Lower leg skin (tissue), 4 donors: ENCODE data around the gene SCART1. TPM values are rescaled to one million over a fixed set of nuclear protein-coding genes. Genes with fewer than 3 reads are reported as not detected.
"Not testable (repeated sequence)": the region's sequence is repeated elsewhere in the genome, so short reads cannot be mapped to it uniquely, and the experiment has no call there.

Experiments
- DNase-seq, 2 donors: peaks; one replicate each; pipeline ENCODE4 v3.0.0-alpha.2; 2019; ENCODE audit warnings: low spot score in 2 of 2
- H3K4me3 ChIP-seq: fragments of 200-600 bp; sonication (generic); 2 replicates; pipeline ENCODE4 v1.5.1; 2017; ENCODE audit warnings: mild to moderate bottlenecking, low read depth; ENCODE audit not compliant: poor library complexity, severe bottlenecking
- POLR2A ChIP-seq, 2 donors: fragments of 450-650 bp; IDR thresholded peaks; one replicate each; pipeline ENCODE4 v1.6.1; 2016 to 2017; ENCODE audit warnings: antibody characterized with exemption in 2 of 2, mild to moderate bottlenecking in 1 of 2, moderate library complexity in 1 of 2
- WGBS, 2 donors: methylation state at CpG; one replicate each; pipeline ENCODE4 v1.1.5; 2018; 5-methylcytosine and 5-hydroxymethylcytosine counted together
- intact Hi-C: fragments of 100-400 bp; cut with DNase I; formaldehyde crosslinking; loops from one replicate; pipeline ENCODE4 v1.15.0; 2023; ENCODE audit warnings: low total_unique reads
- total RNA-seq, 4 donors: library from RNA; depleted of rRNA; stranded (reverse); fragments of >200 nt; gene quantifications; one replicate each; pipeline ENCODE4 v1.1.0, GENCODE V29; 2016
- TF ChIP-seq, protein P1 (sequence below), 3 donors: fragments of 450-650 bp; IDR thresholded peaks; one replicate each; pipeline ENCODE4 v1.5.1; 2016; ENCODE audit warnings: antibody characterized with exemption in 3 of 3, mild to moderate bottlenecking in 3 of 3, moderate library complexity in 2 of 3

SCART1 gene
- total RNA-seq, 4 donors from 2014 or later: 0.80 to 2.2 (median 1.6) TPM

DNA sequence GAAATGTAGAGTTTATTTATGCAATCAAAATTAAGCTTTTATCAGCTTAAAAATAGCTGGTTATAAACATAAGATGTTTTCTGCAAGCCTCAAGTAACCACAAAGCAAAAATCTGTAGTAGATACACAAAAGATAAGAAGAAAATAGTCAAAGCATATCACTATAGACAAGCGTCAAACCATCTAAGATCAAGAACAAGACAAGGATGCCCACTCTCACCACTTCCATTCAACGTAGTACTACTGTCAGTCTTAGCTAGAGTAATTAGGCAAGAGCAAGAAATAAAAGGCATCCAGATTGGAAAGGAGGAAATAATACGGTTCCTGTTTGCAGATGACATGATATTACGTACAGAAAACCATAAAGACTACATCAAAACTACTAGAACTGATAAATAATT, 56.0 kb downstream of the SCART1 start:
- DNase-seq: no peak
- no peak overlapping the region for H3K4me3 ChIP-seq
- TF ChIP-seq, protein P1, sequence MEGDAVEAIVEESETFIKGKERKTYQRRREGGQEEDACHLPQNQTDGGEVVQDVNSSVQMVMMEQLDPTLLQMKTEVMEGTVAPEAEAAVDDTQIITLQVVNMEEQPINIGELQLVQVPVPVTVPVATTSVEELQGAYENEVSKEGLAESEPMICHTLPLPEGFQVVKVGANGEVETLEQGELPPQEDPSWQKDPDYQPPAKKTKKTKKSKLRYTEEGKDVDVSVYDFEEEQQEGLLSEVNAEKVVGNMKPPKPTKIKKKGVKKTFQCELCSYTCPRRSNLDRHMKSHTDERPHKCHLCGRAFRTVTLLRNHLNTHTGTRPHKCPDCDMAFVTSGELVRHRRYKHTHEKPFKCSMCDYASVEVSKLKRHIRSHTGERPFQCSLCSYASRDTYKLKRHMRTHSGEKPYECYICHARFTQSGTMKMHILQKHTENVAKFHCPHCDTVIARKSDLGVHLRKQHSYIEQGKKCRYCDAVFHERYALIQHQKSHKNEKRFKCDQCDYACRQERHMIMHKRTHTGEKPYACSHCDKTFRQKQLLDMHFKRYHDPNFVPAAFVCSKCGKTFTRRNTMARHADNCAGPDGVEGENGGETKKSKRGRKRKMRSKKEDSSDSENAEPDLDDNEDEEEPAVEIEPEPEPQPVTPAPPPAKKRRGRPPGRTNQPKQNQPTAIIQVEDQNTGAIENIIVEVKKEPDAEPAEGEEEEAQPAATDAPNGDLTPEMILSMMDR (IDR thresholded peaks at IDR 0.05): no peak
- no peak for TF ChIP-seq POLR2A (IDR thresholded peaks at IDR 0.05)
- 74 to 85% methylated on average over 4 of the region's 4 CpGs for WGBS, 2 donors
- intact Hi-C loops: no loop called here

DNA sequence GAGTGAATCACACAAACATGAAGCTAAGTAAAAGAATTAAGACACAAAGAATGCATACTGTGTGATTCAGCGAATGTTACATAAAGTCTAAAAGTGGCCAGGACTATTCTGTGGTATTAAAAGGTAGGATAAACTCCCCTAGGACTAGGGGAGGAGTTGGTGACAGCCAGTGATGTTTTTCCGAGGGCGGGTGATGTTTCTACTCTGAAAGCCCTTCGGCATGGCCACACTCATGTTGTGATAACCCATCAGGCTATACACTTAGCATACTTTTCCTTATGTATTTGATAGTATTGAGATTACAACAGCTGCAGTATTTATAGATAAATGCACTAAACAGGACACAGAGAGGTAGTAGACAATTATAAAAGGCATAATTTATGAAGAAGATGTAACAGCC, 57.7 kb downstream of the SCART1 start:
- no peak overlapping the region for H3K4me3 ChIP-seq
- 76 to 86% methylated on average over 4 of the region's 4 CpGs for WGBS, 2 donors
- no peak for DNase-seq
- intact Hi-C loops: no loop called here
- TF ChIP-seq, protein P1 (IDR thresholded peaks at IDR 0.05): no peak
- TF ChIP-seq POLR2A (IDR thresholded peaks at IDR 0.05): no peak

DNA sequence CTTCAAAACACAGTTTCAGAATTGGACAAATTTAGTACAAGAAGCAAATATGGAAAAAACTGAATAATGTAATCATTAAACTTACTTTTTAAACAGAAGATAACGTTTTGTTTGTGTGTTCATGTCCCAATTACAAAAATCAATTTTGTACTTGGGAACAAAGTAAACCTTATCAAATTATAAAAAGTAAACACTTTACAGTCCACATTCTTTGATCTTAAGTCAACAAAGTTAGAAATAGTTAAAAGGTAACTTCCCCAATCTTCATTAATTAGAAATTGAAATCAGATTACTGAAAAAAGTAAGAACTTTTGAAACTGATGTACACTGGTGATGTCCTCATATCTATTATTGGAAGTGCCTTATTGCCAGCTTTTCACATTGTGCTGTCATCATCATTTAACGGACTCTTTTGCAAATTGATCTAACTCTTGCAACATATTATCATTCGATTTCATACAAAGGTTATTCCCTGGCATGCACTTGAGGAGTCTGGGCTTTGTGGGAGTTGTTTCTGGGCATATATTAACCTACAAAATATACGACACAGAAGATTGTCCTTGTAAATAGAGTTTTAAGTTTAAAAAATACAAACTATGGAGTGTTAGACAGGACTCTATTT, 58.3 kb downstream of the SCART1 start:
- 55 to 58% methylated on average over 4 of the region's 4 CpGs for WGBS, 2 donors
- TF ChIP-seq POLR2A (IDR thresholded peaks at IDR 0.05): no peak
- TF ChIP-seq, protein P1 (IDR thresholded peaks at IDR 0.05): no peak
- no peak overlapping the region for H3K4me3 ChIP-seq
- no peak for DNase-seq
- intact Hi-C loops: no loop called here

DNA sequence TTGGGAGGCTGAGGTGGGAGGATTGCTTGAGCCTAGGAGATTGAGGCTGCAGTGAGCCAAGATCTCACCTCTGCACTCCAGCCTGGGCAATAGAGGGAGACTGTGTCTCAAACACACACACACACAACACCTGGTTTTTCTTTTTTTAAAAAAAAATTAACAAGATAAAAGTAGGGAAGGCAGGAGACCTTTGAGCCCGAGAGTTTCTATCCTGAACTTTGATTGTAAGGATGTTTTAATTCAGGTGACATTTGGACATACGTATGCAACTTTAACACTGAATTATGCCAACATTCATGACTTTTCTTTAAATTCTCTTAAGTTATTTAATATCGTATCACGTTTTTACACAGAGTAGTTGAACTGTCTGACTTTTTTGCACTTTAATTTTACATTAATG, 61.7 kb downstream of the SCART1 start:
- 75 to 76% methylated on average over 4 of the region's 4 CpGs for WGBS, 2 donors
- no peak for DNase-seq
- TF ChIP-seq POLR2A (IDR thresholded peaks at IDR 0.05): no peak
- TF ChIP-seq, protein P1 (IDR thresholded peaks at IDR 0.05): no peak
- no peak overlapping the region for H3K4me3 ChIP-seq
- intact Hi-C loops: no loop called here

DNA sequence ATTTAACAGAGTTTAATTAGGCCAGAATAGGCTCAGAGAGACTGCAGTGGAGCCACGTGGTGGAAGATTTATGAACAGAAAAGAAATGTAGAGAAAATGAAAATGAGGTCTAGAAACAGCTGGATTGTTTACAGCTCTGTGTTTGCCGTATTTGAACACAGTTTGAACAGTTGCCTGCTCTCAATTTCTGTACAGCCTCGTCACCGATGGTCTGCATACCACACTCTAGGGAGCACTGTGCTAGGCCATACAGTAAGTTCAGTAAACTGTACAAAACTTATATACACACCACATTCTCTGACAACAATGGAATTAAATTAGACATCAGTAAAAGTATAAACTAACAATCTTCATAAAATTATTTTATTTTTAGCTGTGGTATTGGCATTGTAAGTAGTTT, 62.3 kb downstream of the SCART1 start:
- 63 to 64% methylated on average over 4 of the region's 4 CpGs for WGBS, 2 donors
- TF ChIP-seq, protein P1 (IDR thresholded peaks at IDR 0.05): no peak
- no peak for TF ChIP-seq POLR2A (IDR thresholded peaks at IDR 0.05)
- no peak overlapping the region for H3K4me3 ChIP-seq
- no peak for DNase-seq
- intact Hi-C loops: no loop called here

DNA sequence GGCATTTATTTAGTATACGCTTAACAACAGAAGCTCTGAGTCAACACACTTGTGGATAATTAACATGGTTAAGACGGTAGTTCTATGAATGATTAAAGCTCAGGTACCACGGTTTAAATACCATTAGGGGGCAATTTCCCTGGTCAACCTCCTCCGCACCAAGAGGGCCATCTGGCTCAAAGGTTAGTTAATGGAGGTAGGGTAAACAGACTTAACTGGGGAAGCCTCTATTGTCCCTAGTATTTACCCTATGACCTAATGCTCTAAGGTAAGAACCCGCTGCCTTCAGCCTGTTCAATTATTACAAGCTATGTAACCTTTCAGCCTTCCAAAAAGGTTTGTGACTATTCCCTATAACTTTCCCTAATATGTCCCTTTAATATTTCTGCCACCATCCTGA, 64.8 kb downstream of the SCART1 start:
- intact Hi-C loops: not testable (repeated sequence)
- 88 to 91% methylated on average over 5 of the region's 5 CpGs for WGBS, 2 donors

More for the DNA sequence above, 64.8 kb downstream of the SCART1 start:
- not testable (repeated sequence) for DNase-seq, H3K4me3 ChIP-seq

Other genes with a start within 250 kb of the SCART1 start
- gene UTF1, start 223.7 kb upstream of the SCART1 start, total RNA-seq: not detected
- under 1 TPM in 2 of 4 donors, not detected in 2; 0.42 to 0.65 TPM for gene VENTX, start 216.1 kb upstream of the SCART1 start, total RNA-seq
- gene ADAM8, start 177.1 kb upstream of the SCART1 start, total RNA-seq: 1 to 10 TPM; 3.3 to 5.9 (median 4.6) TPM
- 10 to 100 TPM; 41.1 to 75.7 (median 43.5) TPM for gene TUBGCP2, start 145.1 kb upstream of the SCART1 start, total RNA-seq
- gene ZNF511, start 145.0 kb upstream of the SCART1 start, total RNA-seq: 10 to 100 TPM; 15.8 to 30.3 (median 22.0) TPM
- gene CALY, start 117.0 kb upstream of the SCART1 start, total RNA-seq: not detected
- gene PRAP1, start 106.6 kb upstream of the SCART1 start, total RNA-seq: not detected
- 10 to 100 TPM; 11.1 to 15.8 (median 15.0) TPM for gene FUOM, start 95.9 kb upstream of the SCART1 start, total RNA-seq
- 10 to 100 TPM; 40.0 to 85.7 (median 61.8) TPM for gene ECHS1, start 80.6 kb upstream of the SCART1 start, total RNA-seq
- 10 to 100 TPM in 3 of 4 donors, 1 to 10 TPM in 1; 8.1 to 21.8 (median 14.4) TPM for gene PAOX, start 74.7 kb upstream of the SCART1 start, total RNA-seq
- gene MTG1, start 59.8 kb upstream of the SCART1 start, total RNA-seq: 10 to 100 TPM; 16.4 to 36.0 (median 25.6) TPM
- gene SPRN, start 29.3 kb upstream of the SCART1 start, total RNA-seq: under 1 TPM in 2 of 4 donors, not detected in 2; 0.13 to 0.19 TPM
- 10 to 100 TPM; 15.2 to 68.5 (median 20.3) TPM for gene CYP2E1, start 73.4 kb downstream of the SCART1 start, total RNA-seq
- gene SYCE1, start 111.6 kb downstream of the SCART1 start, total RNA-seq: 1 to 10 TPM in 1 of 4 donors, not detected in 3; 3.5 TPM
- not detected for gene FRG2B, start 172.8 kb downstream of the SCART1 start, total RNA-seq